Transverse colon (tissue), 4 donors: ENCODE measurements around the gene FCHSD2. TPM values are rescaled to one million over a fixed set of nuclear protein-coding genes. Genes with fewer than 3 reads are reported as not detected.

Experiments
- DNase-seq: peaks from one replicate; pipeline ENCODE4 v3.0.0-alpha.2; 2019
- H3K27ac ChIP-seq, 4 donors: fragments of 200-600 bp; sonication (generic); 2 replicates each; pipeline ENCODE4 v1.5.1; 2016 to 2018; ENCODE audit warnings: inconsistent platforms in 4 of 4
- H3K27me3 ChIP-seq: fragments of 200-600 bp; sonication (generic); 2 replicates; pipeline ENCODE4 v1.5.1; 2017; ENCODE audit warnings: inconsistent platforms
- H3K36me3 ChIP-seq, 4 donors: fragments of 200-600 bp; sonication (generic); 2 replicates each; pipeline ENCODE4 v1.5.1; 2017 to 2019; ENCODE audit warnings: inconsistent platforms in 4 of 4
- H3K4me1 ChIP-seq, 4 donors: fragments of 200-600 bp; sonication (generic); 2 replicates each; pipeline ENCODE4 v1.5.1; 2017 to 2020; ENCODE audit warnings: inconsistent platforms in 4 of 4
- H3K4me3 ChIP-seq, 4 donors: fragments of 200-600 bp; sonication (generic); 1 replicate in 1 of 4; 2 replicates in 3 of 4; pipeline versions ENCODE4 v1.5.1 to v1.6.1; 2017 to 2019; ENCODE audit warnings: inconsistent platforms in 4 of 4
- H3K9me3 ChIP-seq, 2 donors: fragments of 200-600 bp; sonication (generic); 2 replicates each; pipeline ENCODE4 v1.5.1; 2017 to 2019; ENCODE audit warnings: inconsistent platforms in 2 of 2
- CTCF ChIP-seq, 5 experiments: fragments of 200-600 bp in 3 of 5; fragments of 450-650 bp in 2 of 5; sonication (generic) in 3 of 5; IDR thresholded peaks; 1 replicate in 2 of 5; 2 replicates in 3 of 5; pipeline ENCODE4 v1.5.1; 2016 to 2017; ENCODE audit warnings: antibody characterized with exemption in 5 of 5, inconsistent platforms in 3 of 5, mild to moderate bottlenecking in 2 of 5, moderate library complexity in 1 of 5
- EP300 ChIP-seq: sonication (generic); formaldehyde crosslinking; IDR thresholded peaks from one replicate; pipeline ENCODE4 v1.6.1; 2017; ENCODE audit warnings: antibody characterized with exemption, low read depth
- POLR2A ChIP-seq: fragments of 450-650 bp; IDR thresholded peaks from one replicate; pipeline ENCODE4 v1.6.1; 2016; ENCODE audit warnings: antibody characterized with exemption, mild to moderate bottlenecking, moderate library complexity
- POLR2AphosphoS5 ChIP-seq, 3 donors: sonication (generic); formaldehyde crosslinking; IDR thresholded peaks; one replicate each; pipeline ENCODE4 v1.6.1; 2016; ENCODE audit warnings: antibody characterized with exemption in 3 of 3
- WGBS, 2 donors: methylation state at CpG; one replicate each; pipeline ENCODE4 v1.1.5; 2018; ENCODE audit warnings: low coverage in 1 of 2; 5-methylcytosine and 5-hydroxymethylcytosine counted together
- in situ Hi-C, 4 donors: fragments of 200-750 bp; cut with MboI; loops; one replicate each; pipeline versions ENCODE4 v1.15.0 to v1.15.1; 2017; ENCODE audit warnings: low sequenced_read_pairs in 3 of 4, low pct_ligation_motif_present in 1 of 4, low pct_unique_long_range_greater_than_20kb in 1 of 4
- intact Hi-C: fragments of 100-400 bp; cut with DNase I; formaldehyde crosslinking; loops from one replicate; pipeline ENCODE4 v1.15.1; 2023; ENCODE audit warnings: low total_unique reads
- total RNA-seq, 4 donors: library from RNA; depleted of rRNA; stranded (reverse); fragments of >200 nt; gene quantifications; one replicate each; pipeline ENCODE4 v1.1.0, GENCODE V29; 2016

FCHSD2 gene
- total RNA-seq, 4 donors from 2014 or later, result 9.1 to 15.9 (median 15.0) TPM

- Histone ChIP-seq H3K27me3 (no peaks in the 10 kb centered on the region), H3K36me3 (no peaks in the 10 kb centered on the region), H3K4me3 (no peak overlapping the region), H3K9me3 (peaks cover 0 to 9% of the 10 kb centered on the region in 2 donors), H3K4me1 (peaks cover 0 to 13% (median 6%) of the 10 kb centered on the region in 4 donors), H3K27ac (no peak overlapping the region)
- no peak for TF ChIP-seq POLR2A
- TF ChIP-seq EP300, result no peak
- TF ChIP-seq CTCF (IDR thresholded peaks at IDR 0.05), result no peak
- TF ChIP-seq POLR2AphosphoS5 (IDR thresholded peaks at IDR 0.05), result no peak
- in situ Hi-C loops (no loop called here), intact Hi-C loops (no loop called here)
- no peak for DNase-seq
- 90 to 98% methylated on average over 5 to 9 of the region's 9 CpGs for WGBS, 2 donors
These were observed 63.5 kb downstream of the FCHSD2 start for GRCh38 chr11:73078631-73079030.

- DNase-seq, result no peak
- Histone ChIP-seq H3K4me3 (no peak overlapping the region), H3K27me3 (no peaks in the 10 kb centered on the region), H3K4me1 (peaks cover 0 to 25% (median 18%) of the 10 kb centered on the region in 4 donors), H3K9me3 (peaks cover 0 to 9% of the 10 kb centered on the region in 2 donors), H3K27ac (no peak overlapping the region), H3K36me3 (no peaks in the 10 kb centered on the region)
- intact Hi-C loops (no loop called here), in situ Hi-C loops (no loop called here)
- no peak for TF ChIP-seq POLR2AphosphoS5 (IDR thresholded peaks at IDR 0.05)
- no peak for TF ChIP-seq CTCF (IDR thresholded peaks at IDR 0.05)
- no peak for TF ChIP-seq EP300
- no peak for TF ChIP-seq POLR2A
These were observed 64.7 kb downstream of the FCHSD2 start for GRCh38 chr11:73077454-73077853.

- Histone ChIP-seq H3K4me1 (peaks cover 5 to 33% (median 22%) of the 10 kb centered on the region in 4 donors), H3K9me3 (peaks cover 0 to 9% of the 10 kb centered on the region in 2 donors), H3K27ac (peak overlapping the region in 2 of 4 donors; percentile 7 to 75), H3K36me3 (no peaks in the 10 kb centered on the region), H3K4me3 (no peak overlapping the region), H3K27me3 (no peaks in the 10 kb centered on the region)
- TF ChIP-seq EP300 (no peak), POLR2A (no peak), POLR2AphosphoS5 (IDR thresholded peaks at IDR 0.05) (no peak), CTCF (IDR thresholded peaks at IDR 0.05) (no peak)
- 47 to 55% methylated on average over 1 of the region's 1 CpG for WGBS, 2 donors
- intact Hi-C loops, result no loop called here
- in situ Hi-C loops, result no loop called here
- DNase-seq, result no peak
These were observed 67.8 kb downstream of the FCHSD2 start for GRCh38 chr11:73074319-73074718.

GRCh38 chr11:73072935-73073481, 69.1 kb downstream of the FCHSD2 start:
- Histone ChIP-seq H3K4me1 (peaks cover 5 to 33% (median 22%) of the 10 kb centered on the region in 4 donors), H3K27ac (peak overlapping the region; percentile 47 to 75 (median 64)), H3K36me3 (no peaks in the 10 kb centered on the region), H3K4me3 (no peak overlapping the region), H3K27me3 (no peaks in the 10 kb centered on the region), H3K9me3 (peaks cover 0 to 7% of the 10 kb centered on the region in 2 donors)
- WGBS, 2 donors, result 21 to 32% methylated on average over 2 of the region's 2 CpGs
- intact Hi-C loops, result no loop called here
- TF ChIP-seq POLR2AphosphoS5 (IDR thresholded peaks at IDR 0.05), result peak in 2 of 3 donors; percentile 12 to 65
- TF ChIP-seq EP300, result no peak
- TF ChIP-seq POLR2A, result no peak
- TF ChIP-seq CTCF (IDR thresholded peaks at IDR 0.05), result no peak
- DNase-seq, result no peak
- in situ Hi-C loops, result no loop called here
